CD4-positive, alpha-beta T cell treated with Interleukin-10 for 1 hour (primary cell): ENCODE measurements around the gene GRK5.
"Not testable (repeated sequence)": the region's sequence is repeated elsewhere in the genome, so short reads cannot be mapped to it uniquely, and the experiment has no call there.

ENCODE experiments used
- DNase-seq: peaks from one replicate; pipeline ENCODE4 v3.0.0-alpha.2; 2020

The GRK5 gene

DNA sequence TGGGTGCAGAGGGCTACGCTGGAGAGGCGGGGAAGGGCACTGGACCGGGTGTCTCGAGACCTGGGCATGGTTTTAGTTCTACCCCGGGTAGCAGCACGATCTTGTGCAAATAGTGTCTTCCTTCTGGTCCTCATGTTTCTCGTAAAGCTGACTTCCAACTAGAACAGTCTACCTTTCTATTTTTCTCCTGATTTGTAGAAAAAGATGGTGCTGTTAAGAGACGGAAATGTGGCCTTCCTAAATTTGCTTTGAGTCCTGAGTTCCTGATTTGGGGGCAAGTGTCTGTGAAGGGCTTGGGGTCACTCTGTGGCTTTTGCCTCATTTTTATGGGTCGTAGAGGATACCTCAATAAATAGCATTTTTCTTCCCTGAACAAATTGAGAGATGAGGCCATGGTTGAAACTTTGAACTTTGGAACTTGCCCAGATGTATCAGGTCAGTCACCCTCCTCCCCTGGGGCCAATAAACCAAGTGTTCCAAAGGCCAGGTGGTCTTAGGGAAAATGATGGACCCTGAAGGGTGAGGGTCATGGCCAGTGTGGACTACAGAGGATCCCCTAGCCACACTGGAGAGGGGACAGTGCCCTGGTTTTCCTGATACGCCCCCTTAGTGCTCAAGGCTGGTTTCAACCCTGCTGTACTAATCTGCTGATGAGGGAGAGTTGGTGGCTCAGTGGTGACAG is 45.2 kb downstream of the GRK5 start:
- DNase-seq, result no peak

DNA sequence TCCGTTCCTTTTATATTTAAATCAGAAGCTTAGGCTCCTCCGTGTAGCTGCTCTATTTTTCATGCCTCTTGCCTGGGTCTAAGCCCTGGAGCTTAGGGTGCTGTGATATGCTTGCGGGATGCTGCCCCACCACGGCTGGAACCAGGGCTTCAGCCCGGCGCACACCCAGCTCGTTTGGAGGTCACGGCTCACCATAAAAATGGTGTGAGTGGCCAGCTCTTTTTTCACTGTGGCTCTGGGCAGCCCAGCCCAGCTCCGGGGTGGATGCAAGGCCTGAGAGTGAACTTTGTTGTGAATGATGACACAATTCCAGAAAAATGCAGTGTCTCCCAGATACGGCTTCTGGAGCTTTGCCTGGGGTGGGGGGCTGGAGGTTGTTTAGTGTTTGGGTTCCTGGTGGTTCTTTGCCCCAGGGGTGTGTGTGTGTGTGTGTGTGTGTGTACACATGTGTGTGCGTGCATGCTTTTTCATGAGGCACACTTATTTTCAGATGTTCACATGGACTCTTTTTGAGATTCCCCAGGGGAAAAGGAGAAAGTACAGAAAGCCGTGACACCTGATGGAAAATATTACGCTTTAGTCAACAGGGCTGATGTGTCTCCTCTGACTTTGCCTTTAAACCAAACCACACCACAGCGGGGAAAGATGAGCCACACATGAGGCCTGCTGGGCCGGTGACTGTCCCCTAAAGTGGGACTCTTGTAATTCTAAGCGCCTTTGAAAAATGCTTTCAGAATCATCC is 46.2 kb downstream of the GRK5 start:
- DNase-seq, result no peak

DNA sequence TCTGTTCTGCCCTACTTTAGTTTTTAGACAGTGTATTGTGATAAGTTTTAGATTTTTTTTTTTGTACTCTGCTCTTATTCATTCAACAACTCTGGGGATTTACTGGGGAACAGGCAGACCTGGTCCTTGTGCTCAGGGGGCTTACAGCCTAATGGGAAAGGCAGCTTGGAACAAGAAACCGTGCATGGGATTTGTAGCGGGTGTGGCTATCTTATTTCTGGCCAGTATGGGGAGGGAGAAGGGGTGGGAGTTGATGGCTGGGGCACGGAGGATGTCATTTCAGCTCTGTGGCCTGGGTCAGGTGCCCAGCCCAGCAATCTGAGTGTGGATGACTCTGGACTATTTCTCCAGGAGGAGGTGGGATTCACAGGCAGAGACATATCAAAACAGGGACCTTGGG is 47.0 kb downstream of the GRK5 start:
- no peak for DNase-seq

DNA sequence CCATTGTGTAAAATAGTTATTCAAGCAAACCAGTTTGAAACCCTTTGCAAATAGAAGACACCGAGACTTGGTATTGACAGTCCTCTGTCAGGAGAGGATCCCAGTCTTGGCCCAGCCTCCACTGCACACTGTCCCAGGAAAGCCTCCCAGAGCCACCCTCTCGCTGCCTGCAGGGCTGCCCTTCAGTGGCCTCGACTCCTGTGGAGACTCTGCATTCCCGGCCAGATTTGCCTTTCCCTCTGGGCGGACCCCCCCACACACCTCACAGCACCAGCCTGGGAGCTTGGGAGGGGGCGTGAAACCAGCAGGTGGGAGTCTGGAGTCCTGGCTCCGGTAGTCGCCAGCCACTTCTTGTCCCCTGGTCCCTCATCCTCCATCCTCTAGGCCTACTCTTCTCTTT is 48.7 kb downstream of the GRK5 start:
- DNase-seq, result no peak

DNA sequence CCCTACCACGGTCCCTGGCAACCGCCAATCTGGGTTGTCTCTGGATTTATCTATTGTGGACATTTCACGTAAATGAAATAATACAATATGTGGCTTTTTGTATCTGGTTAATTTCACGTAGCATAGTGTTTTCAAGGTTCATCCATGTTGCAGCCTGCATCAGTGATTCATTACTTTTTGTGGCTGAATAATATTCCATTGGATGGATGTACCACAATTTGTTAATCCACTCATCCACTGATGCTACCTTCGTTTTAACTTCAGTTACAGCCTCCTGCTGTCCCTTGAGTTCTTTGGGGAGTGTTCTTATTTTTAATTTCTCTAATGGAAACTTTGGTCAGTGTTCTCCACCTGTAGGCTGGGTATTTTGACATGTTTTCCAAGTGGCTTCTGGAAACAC is 49.5 kb downstream of the GRK5 start:
- DNase-seq, result no peak

DNA sequence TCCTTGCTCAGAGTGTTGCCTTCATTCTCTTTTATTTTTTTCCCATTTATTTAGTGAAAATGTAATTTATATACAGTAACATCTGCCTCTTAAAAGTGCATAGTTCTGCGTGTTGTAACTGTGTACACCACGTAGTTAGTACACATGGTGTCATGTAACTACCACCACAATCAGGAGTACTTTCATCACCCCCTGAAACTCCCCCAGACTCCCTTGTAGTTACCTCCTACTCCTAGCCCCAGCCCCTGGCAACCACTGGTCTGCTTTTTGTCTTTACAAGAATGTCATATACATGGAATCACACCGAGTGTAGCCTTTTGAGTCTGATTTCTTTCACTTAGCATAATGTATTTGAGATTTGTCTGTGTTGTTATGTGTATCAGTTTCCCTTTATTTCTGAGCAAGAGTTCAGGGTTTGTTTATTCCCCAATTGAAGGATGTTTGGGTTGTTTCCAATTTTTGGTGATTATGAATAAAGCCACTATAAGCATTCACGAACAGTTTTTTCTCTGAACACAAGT is 50.6 kb downstream of the GRK5 start:
- no peak for DNase-seq

DNA sequence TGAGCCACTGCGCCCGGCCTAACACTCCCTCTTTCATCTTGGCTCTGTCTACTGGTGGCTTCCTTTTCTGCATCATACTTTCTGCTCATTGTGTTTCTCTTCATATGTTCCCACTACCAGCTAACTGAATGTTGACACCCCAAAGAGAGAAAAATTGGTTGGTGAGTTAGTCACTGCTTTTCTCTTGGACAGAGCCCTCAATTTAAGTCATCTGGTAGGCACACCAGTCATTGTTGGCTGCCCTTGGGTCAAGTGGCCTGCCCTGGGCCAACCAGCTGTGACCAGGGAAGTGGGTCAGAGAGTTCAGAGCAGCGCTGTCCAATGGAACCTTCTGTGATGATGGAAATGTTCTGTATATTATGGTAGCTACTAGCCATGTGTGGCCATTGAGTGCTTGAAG is 52.0 kb downstream of the GRK5 start:
- no peak for DNase-seq

DNA sequence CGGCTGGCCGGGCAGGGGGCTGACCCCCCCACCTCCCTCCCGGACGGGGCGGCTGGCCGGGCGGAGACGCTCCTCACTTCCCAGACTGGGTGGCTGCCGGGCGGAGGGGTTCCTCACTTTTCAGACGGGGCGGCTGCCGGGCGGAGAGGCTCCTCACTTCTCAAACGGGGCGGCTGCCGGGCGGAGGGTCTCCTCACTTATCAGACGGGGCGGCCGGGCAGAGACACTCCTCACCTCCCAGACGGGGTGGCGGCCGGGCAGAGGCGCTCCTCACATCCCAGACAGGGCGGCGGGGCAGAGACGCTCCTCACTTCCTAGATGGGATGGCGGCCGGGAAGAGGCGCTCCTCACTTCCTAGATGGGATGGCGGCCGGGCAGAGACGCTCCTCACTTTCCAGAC is 53.6 kb downstream of the GRK5 start:
- not testable (repeated sequence) for DNase-seq

DNA sequence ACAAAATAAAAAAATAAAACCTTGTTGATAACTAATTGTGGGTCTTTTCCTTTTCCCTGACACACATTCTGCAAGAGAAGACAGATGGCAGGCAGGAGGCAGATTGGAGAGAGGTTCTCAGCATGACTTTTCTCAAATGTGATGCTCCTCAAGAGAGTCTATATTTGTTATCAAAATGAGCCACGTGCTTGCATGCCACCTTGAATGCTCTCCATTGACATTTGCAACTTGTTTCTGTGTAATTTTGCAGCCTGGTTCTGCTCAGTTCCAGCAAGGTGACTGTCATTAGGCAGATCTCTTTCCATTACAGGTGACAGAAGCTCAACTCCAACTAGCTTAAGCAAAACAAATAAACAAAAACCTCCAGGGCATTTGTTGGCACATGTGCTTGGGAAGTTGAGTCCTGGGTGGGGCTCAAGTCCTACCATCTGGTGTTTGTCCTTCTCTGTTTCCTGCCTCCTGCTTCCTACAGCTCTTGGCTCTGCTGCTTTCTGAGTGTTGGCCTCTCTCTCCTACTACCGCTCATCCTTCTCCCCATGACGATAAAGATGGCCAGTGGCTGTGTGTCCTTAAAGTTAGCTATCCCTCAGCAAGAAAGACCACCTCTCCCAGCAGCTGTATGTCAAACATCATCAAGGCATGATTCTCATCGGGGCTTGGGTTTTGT is 56.7 kb downstream of the GRK5 start:
- DNase-seq, result no peak

DNA sequence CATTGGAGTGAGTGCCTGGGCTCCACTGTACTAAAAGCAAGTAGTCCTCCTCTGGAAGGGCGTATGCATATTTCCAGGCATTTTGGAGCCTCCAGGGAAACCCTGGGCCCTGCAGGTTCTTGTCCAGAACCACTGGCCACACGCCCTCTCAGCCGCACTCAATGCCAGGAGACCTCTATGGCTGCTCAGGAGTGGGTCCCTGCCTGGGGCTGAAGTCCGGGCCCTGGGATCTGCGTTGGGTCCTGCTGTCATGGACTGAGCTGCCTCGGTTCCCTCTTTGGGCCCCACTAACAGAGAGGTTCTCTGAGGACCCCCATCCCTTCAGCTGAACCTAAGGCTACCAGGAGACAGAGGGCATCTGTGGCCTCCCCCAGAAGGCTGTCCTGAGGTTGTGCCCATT is 58.3 kb downstream of the GRK5 start:
- no peak for DNase-seq

DNA sequence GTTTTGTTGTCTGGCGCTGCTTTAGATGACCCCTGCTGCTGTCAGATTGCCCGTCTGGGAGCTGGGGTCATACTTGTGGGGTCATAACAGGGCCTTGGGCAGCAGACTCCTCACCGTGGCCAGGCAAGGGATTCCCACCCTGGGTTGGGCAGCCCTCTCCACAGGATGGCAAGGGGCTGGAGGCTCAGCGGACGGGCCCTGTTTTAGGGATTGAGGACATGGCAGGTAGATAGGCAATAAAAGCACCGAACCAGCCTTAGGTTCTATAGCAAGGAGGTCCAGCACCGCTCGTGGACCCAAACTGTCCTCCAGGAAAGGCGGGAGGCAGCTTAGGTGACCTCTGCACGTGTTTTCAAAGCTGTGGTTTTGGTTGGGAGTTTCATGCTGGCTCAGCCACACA is 60.0 kb downstream of the GRK5 start:
- no peak for DNase-seq

DNA sequence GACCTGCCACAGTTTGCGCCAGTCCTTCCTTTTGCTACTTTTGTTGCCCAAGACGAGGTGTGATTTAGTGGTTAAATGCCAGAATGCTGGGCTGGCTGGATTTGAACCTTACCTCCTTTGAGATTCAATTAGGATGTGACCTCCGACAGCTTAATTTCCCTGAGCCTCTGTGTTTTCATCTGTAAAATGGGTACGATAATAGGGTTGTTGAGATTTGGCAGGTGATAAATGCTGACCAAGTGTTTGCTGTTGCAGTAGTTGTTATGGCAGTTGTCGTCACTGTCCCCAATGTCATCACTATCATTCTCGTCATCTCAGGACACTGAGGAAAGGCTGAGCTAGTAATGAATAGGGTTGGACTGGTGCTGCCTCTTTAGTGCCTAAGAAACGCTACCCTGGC is 61.1 kb downstream of the GRK5 start:
- DNase-seq, result no peak

DNA sequence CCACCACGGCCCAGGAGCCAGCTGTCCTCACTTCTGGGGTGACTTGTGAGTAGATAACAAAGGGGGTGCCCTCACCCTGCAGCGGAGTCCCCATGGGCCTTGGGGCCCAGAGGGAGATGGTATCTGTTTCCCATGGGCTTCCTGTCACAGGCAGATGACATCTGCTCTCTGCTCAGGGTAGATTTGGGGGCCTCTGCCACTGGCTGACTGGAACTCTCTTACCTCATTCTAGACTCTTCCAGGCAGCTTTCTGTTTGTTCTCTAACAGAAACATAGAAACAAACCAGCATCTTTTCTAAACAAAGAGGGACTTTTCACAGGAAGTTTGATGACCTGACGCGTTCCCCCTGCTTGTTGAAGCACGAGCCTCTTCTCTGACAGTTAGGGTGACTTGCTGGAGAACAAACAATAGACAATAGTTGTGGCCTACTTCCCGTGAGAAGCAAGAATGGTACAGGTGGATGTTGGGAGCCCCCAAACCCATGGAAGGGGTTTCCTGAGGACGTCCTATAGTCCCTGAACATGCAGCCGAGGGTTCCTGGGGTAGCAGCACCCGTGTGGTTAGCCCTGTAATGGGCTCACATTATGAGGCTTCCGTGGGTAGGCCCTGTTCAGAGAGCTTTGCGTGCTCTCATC is 61.6 kb downstream of the GRK5 start:
- peak; percentile 92 for DNase-seq

DNA sequence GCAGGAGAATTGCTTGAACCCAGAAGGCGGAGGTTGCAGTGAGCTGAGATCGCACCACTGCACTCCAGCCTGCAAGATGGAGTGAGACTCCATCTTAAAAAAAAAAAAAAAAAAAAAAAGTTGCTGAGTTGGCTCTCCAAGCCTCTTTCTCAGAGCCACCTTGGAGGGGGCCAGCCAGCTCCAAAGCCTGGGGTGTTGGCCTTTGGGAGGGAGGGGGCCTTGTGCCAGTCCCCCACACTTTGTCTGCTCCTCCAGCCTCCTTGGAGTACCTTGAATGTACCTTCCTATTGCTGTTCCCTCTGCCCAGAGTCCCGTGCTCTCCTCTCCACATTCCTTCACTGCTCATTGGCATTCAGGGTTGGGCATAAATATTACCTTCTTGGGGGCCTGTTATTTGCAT is 62.4 kb downstream of the GRK5 start:
- no peak for DNase-seq

DNA sequence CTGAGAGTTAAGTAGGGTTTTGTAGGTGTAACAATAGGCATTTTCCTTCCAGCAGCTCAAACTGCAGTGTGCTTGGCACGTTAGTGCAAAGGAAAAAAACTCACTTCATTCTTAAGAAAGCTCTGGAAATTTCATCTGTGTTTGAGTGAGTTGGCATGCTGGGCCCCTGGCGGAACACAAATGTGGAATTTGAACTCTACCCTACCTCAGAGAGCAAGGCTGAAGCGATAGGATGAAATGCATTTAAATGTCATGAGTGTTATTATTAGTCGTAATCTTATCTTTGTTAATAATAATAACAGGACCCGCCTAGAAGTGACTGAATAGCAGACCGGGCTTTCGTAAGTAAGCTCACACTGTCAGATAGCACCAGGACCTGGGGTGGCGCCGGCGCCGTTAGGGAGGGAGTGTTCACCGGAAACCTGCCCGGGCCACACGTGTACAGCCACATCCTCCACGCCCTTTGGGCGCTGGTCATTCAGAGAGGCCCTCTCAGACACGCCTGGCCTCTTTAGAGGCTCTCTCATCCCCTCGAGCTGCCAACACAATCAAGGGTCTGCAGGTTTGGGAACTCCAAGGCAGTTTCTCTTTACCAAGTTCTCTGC is 63.5 kb downstream of the GRK5 start:
- DNase-seq, result peak; percentile 67

DNA sequence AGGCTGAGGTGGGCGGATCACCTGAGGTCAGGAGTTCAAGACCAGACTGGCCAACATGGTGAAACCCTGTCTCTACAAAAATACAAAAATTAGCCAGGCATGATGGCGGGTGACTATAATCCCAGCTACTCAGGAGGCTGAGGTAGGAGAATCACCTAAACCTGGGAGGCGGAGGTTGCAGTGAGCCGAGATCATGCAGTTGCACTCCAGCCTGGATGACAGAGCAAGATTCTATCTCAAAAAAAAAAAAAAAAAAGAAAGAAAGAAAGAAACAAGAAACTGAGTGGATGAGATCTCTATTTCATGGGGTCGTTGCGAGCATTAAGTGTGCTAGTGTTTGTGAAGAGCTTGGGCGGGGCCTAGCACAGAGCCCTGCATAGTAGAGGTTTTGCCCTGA is 65.0 kb downstream of the GRK5 start:
- not testable (repeated sequence) for DNase-seq

DNA sequence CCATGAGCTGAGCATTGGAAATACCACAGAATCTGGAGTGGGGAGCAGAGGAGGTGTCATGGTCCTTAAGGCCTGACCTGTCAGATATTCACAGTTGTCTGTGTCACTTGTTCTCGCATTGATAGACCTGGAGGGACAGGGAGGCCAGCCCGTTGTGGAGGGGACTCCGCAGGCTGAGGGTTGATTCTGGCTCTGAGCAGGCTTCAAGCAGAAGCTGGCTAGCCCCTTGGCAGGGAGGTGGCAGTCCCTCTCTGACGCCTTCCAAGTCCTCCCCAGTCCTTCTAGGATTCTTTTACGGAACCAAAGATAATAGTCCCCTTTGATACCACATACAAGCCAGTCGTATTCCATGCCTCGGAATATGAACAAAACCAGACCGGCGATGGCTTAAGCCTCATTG is 65.4 kb downstream of the GRK5 start:
- DNase-seq, result no peak

DNA sequence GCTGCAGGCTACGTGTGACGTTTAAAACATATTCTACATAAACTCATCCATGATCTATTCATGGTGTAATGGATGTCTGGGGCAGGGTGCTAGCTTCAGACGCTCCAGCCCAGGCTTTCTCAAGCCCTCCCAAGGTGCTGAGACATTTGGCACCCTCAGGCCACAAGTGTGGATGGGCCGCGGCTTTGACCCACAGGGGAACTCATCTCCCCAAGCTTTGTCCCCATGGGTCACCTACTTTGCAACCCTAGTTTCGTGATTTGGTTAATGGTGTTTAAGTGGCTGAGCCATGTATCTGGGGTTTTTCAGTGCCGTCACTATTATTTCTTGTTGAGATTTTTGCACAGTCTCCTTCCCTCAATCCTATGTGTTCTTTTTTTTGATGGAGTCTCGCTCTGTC is 66.0 kb downstream of the GRK5 start:
- DNase-seq, result no peak

DNA sequence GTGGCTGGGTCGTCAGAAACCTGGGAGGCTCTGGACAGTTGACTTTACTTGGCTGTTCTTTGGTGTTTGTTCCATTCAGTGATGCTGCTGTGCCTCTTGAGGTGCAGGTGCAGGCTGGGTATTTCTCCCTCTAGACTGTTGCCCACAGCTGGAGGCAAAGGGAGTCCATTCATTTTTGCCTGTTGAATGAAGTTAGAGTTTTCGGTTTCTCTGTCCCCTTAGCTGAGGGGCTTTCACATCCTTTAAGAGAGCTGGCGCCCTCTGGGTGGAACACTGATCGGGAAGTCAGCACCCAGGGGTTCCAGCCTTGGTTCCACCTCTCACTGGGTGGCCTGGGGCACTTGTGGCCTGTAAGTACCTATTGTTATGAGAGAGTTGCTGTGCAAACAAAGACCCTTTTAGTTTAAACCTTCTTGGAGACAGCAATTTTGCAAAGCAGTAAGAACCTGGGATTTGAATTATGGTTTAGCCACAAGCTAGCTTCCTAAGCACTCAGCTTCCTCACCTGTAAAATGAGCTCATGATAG is 67.2 kb downstream of the GRK5 start:
- no peak for DNase-seq

DNA sequence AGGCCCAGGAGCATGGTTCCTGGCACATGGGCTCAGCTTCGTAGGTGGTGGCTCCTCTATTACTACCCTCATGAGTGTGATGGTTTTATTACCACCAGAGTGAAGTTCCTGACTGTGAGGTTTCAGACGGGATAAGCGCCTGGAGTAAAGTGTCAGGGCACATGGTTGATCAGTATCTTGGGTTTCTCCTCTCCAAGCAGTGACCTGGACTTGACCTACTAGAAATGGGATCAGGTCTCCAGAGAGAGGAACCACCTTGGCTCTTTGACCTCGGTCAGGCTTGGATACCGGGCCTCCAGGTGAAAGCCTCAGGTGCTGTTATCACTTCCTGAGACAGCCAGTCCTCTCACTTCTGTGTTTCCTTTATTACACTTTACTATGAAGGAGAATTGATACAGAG is 67.7 kb downstream of the GRK5 start:
- no peak for DNase-seq

DNA sequence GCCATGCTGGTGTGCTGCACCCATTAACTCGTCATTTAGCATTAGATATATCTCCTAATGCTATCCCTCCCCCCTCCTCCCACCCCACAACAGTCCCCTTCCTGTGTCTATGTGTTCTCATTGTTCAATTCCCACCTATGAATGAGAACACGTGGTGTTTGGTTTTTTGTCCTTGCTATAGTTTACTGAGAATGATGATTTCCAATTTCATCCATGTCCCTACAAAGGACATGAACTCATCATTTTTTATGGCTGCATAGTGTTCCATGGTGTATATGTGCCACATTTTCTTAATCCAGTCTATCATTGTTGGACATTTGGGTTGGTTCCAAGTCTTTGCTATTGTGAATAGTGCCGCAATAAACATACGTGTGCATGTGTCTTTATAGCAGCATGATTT is 68.8 kb downstream of the GRK5 start:
- not testable (repeated sequence) for DNase-seq

DNA sequence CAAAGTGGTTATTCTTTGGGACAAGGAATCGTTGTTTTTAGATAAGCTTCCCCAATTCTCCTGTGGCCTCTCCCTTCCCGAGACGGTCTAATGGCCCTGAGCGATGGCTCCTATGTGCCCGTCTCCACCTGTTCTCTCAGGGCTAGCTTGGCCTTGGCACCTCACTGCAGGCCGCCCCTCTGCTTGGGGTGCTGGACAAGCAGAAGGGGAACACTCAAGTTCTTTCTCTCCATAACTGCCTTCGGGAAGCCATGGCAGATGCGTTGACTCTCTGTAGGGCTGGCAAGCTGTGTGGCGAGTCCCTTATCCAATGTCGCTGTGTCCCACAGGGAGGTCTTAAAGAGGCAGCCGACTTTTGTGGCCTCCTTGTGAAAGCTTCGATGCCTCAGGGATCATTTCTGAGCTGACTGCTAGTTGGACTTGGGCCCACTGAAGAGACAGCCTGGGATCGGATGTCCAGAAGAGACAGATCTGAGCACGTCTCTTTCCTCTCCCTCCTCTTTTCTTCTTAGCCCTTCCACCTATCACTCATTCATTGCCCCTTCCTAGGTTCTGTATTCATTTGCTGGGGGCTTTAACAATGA is 70.8 kb downstream of the GRK5 start:
- no peak for DNase-seq

DNA sequence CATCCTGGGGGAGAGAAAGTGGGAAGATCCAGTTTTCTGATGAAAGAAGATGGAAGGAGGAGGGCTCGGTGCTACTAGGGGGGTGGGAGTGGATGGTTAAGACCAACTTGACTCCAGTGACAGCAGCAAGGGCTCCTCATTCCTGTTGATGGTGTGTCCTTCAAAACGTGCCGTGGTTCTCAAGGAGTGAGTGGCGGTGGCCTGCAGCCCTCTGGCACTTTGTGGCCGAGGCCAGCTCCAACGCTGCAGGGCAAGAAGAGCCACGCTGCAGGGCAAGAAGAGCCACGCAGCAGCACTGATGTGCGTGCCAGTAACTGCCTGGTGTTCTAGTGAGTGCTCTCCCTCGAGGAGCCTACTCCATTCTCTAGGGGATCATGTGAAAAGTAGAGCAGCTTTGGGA is 72.1 kb downstream of the GRK5 start:
- no peak for DNase-seq
